C1 segment of cervical spinal cord (tissue), 14 donors: ENCODE measurements around the gene ZMAT5.

Experiments used
- DNase-seq, 14 donors: peaks; one replicate each; lab custom pipeline; 2025; lab: John Stamatoyannopoulos, UW

Gene ZMAT5

DNA sequence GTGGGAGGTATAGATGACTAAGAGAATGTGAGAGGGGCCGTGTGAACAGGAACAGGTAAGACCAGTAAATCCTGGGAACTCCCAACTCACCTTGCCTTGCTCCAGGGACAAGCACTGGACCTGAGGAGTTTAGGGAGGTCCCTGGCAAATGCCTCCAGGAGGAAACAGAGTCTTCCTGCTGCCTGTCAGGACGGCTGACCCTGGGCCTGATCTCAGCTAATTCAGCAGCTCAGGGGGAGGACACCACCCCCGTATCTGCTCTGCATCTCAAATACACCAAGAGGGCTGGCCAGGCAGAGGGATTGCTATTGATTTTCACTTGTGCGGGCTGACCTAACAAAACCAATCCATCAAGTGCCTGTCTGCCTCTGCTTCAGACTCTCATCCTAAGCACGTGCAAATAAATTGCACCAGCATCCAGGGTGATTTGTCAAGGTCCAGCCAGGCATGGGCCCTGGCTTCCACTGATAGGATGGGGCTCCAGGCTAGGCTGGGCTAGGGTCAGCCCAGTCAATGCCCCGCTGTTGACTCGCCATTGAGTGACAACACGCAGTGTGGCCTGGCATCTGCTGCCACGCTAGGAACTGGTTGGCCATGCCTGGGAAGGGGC is 20.7 kb upstream of the ZMAT5 start:
- DNase-seq = no peak

- DNase-seq = no peak
Measured at GRCh38 chr22:29786031-29786430, 19.2 kb upstream of the ZMAT5 start.

DNA sequence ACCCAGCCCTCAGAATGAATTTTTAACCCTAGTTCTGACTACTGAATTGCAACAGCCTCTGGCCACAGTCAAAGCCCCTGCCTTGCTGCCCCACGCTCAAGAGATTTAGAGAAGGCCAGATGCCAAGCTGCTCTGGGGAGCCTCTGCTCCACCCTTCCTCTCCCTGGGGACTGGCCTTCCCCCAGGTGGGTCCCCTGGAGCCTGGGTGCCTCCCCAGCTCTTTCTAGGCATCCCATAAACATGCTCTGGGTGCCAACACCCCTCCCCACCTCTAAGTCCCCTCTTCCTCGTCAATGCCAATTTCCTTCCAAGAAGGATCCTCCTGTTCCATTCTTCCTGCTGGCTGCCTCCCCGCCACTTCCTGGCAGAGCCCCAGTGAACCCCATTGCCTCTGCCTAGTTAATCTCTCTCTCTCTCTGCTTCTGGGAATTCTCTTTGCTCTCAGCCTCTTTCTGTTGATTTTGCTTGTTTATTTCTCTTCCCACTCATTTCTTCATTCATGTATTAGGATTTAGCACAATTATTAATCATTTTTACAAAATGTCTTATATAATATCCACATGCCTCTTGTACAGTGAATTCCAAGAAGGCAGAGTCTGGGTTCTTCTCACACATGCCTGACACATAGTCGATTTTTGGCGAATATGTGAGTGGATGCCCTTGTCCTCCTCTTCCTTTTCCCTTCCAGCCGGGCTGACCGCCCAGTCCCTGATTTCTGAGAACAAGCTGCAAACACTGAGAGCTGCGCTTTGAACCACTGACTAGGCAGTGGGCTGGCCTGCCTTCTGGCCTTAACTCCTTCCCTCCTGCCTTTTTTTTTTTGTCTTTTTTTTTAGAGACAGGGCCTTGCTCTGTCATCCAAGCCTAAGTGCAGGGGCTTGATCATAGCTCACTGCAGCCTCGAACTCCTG is 17.9 kb upstream of the ZMAT5 start:
- peak in 9 of 14 donors; percentile 19 to 81 (median 42) for DNase-seq

GRCh38 chr22:29782061-29782845 is 15.4 kb upstream of the ZMAT5 start:
- peak in 9 of 14 donors; percentile 25 to 69 (median 38) for DNase-seq

DNA sequence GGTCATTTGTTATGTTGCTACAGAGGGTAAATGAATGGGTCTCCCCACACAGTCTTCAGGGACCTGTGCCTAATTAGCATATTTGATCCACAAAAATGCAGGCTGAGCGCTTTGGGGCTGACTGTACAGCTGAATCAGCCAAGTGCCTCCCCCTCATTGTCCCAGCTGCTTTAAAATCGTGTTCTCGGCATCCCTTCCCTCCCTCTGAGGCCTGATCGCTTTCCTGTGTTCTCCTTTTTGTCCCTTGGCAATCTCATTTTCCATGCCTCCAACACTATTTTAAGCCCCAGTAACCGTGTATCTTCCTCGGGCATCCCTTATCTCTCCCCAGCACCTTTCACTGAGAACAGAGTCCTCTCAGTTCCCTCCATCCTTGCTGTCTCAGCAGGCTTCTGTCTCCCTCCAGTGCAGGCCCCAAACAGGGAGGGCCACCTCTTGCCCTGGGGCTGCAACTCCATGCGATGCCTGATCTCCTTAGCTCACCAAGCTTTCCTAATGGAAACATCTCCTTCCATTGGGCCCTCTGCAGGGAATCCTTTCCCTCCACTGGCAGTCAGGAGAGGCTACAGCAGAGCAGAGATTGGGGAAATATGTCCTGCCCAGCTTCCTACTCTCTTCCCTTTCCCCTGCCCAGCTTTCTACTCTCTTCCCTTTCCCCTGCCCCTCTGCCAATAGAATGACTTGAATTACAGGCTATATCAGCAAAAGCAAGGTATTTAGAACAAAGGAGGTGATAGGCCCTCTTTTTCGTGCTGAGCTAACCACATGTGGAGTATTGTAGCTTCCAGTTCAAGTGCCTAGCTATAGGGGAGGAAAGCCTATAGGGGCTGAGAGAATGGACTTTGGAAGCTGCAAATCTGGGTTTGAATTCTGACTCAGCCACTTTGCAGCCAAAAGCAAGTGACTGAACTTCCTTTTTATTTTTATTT is 14.2 kb upstream of the ZMAT5 start:
- DNase-seq = no peak

GRCh38 chr22:29780220-29780619 is 13.4 kb upstream of the ZMAT5 start:
- no peak for DNase-seq

DNA sequence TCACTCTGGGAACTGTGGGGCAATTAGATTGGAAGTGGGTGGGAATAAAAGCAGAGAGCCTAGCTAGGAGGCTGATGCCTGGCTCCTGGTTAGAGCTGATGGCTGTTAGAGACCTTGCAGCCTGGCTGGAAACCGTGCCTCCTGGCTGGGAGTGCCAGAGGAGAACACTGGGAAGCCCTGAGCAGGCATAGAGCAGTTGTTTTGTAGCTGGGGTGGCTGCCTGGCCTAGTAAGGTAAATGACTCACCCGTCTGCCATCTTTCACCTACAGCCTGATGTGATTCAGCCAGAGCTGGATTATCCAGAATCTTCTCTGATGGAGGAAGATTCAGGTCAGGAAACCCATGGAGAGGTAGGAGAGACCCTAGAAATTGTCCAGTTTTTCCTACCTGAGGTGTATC is 6.4 kb upstream of the ZMAT5 start:
- DNase-seq = no peak

DNA sequence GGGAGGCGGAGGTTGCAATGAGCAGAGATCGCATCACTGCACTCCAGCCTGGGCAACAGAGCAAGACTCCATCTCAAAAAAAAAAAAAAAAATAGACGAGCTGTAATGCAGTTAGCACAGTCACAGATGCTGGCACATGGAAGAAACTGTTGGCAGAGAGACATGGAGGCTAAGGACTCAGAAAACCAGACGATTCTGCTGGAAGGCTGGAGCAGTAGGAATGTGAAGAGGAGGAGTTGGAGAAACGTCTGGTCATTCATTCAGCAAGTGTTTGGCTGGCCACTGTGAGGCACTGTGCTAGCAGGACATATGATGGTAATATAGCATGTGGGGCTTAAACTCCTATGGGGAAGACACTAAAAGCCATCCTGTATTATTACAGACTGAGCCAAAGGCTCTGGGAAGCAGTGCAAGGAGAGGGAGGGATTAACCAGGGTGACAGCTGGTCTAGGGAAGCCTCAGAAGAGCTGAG is 5.4 kb upstream of the ZMAT5 start:
- DNase-seq = no peak

- no peak for DNase-seq
Measured at GRCh38 chr22:29769723-29770321, 3.0 kb upstream of the ZMAT5 start.

DNA sequence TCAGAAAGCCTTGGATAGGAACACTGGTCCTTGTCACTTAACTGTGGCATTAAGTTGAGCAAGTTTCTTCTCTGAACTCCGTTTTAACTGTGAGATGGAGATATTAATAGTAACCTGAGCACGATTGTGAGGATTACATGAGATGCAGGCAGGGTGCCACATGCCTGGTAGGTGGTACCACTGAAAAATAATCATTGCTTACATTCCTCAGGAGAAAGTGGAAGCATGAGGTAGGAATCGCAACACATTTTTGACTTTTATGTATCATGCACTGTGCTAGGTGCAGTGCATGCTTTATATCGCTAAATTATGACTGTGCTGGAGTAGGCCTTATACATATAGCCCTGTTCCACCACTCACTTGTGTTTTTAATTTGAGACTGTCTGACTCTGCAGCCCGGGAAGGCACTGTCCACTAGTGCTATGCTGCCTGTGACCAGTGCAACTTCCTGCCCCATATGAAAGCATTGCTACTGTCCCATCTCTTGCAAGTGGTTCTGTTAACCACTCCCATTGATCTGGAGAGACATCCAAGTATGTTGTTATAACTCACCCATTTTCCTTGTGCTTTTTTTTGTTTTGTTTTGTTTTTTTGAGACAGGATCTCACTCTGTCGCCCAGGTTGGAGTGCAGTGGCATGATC is 1.4 kb upstream of the ZMAT5 start:
- no peak for DNase-seq

GRCh38 chr22:29767171-29768051 is 604 bp upstream of the ZMAT5 start, which contains the start of gene UQCR10:
Gene UQCR10 (plus strand): TSS chr22:29767369. CDS start chr22:29767399, 30 bp downstream.
- peak; percentile 11 to 96 (median 84) for DNase-seq

DNA sequence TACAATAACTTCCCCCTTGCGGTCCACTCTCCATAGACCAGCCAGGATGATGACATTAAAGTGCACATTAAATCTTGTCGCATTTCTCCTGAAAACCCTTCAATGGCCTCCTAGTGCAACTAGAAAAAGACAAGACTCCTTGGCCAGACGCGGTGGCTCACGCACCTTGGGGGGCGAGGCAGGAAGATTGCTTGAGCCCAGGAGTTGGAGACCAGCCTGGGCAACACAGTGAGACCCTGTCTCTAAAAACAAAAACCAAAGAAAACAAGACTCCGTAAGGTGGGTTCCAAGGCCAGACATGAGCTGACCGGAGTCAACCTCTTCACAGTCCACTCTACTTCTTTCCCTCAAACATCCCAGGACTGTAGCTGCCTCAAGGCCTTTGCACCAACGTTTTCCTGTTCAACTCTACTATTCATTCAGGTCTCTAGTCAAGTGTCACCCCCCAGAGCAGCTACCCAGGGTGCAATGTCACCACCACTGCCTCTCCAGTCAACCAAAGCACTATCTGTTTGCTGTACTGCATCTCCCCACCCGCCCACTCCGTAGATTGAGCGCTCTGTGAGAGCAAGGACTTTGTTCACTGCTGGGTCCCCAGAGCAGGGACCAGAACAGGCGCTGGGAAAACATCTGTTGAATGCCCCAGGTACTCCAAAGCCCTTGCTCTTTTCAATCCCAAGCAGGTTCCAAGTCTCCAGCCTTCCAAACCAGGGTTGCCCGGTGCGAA is 739 bp downstream of the ZMAT5 start:
- DNase-seq = peak in 2 of 14 donors; percentile 45 to 56

DNA sequence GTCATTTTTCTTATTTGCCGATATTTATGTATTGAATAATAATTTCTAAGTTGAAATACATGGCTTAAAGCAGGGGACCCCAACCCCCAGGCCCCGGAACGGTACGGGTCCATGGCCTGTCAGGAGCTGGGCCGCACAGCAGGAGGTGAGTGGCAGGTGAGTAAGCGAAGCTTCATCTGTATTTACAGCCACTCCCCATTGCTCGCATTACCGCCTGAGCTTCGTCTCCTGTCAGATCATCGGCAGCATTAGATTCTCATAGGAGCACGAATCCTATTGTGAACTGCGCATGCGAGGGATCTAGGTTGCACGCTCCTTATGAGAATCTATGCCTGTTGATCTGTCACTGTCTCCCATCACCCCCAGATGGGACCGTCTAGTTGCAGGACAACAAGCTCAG is 4.5 kb downstream of the ZMAT5 start:
- DNase-seq = no peak

- no peak for DNase-seq
Measured at GRCh38 chr22:29758959-29759358, 7.8 kb downstream of the ZMAT5 start.

- no peak for DNase-seq
Measured at GRCh38 chr22:29758068-29758622, 8.7 kb downstream of the ZMAT5 start.

DNA sequence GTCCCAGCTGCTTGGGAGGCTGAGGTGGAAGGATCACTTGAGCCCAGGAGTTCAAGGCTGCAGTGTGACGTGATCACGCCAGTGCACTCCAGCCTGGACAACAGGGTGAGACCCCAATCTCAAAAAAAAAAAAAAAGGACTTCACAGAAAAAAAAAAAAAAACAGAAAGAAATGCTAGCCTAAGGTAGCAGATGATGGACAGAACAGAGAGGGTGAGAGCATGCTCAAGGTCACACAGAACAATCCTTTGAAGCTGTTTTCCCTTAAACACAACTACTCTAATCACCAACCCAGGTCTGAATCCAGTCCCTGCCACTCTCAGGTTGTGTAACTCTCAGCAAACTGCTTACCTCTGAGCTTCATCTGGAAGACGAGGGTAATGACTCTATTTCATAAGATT is 9.7 kb downstream of the ZMAT5 start:
- DNase-seq = no peak

- DNase-seq = no peak
Measured at GRCh38 chr22:29756341-29756740, 10.5 kb downstream of the ZMAT5 start.

GRCh38 chr22:29755889-29756288 is 10.9 kb downstream of the ZMAT5 start:
- peak in 1 of 14 donors; percentile 48 for DNase-seq
